DND-41 (cell line): ENCODE data around the gene TBC1D9.

Source experiments
- ATAC-seq: fragments of 200-7000 bp; cut with Tn5 transposase; 3 replicates; pipeline ENCODE4 v1.9.1; 2021; ENCODE audit warnings: low read depth; ENCODE audit not compliant: insufficient read depth
- DNase-seq: peaks from one replicate; pipeline ENCODE4 v3.0.0-alpha.2; 2020
- H2AFZ ChIP-seq: 2 replicates; pipeline ENCODE4 v1.6.0; 2012; ENCODE audit warnings: low read depth, low read length
- H3K27ac ChIP-seq: 2 replicates; pipeline ENCODE4 v1.5.1; 2012; ENCODE audit warnings: low read length, inconsistent platforms
- H3K27me3 ChIP-seq: fragments of 200-600 bp; sonication (generic); 2 replicates; pipeline ENCODE4 v1.6.0; 2012; ENCODE audit warnings: low read length, mild to moderate bottlenecking, inconsistent platforms; ENCODE audit not compliant: insufficient read depth, poor library complexity
- H3K36me3 ChIP-seq: 2 replicates; pipeline ENCODE4 v1.5.1; 2012; ENCODE audit warnings: low read length, inconsistent platforms; ENCODE audit not compliant: insufficient read depth
- H3K4me1 ChIP-seq: 2 replicates; pipeline ENCODE4 v1.5.1; 2012; ENCODE audit warnings: mild to moderate bottlenecking, low read length; ENCODE audit not compliant: insufficient read depth
- H3K4me2 ChIP-seq: 2 replicates; pipeline ENCODE4 v1.6.0; 2012; ENCODE audit warnings: mild to moderate bottlenecking, moderate library complexity, low read length, inconsistent platforms; ENCODE audit not compliant: insufficient read depth
- H3K4me3 ChIP-seq, 2 experiments: fragments of 200-600 bp in 1 of 2; shearing (Covaris generic) in 1 of 2; 2 replicates each; pipeline ENCODE4 v1.5.1; 2012 to 2016; ENCODE audit warnings: inconsistent platforms in 2 of 2, low read length in 2 of 2, mild to moderate bottlenecking in 2 of 2, low read depth in 1 of 2, moderate library complexity in 1 of 2
- H3K79me2 ChIP-seq: 2 replicates; pipeline ENCODE4 v1.6.0; 2012; ENCODE audit warnings: low read length, inconsistent platforms; ENCODE audit not compliant: insufficient read depth
- H3K9ac ChIP-seq: 2 replicates; pipeline ENCODE4 v1.6.0; 2012; ENCODE audit warnings: low read depth, mild to moderate bottlenecking, inconsistent platforms, low read length, moderate library complexity
- H3K9me3 ChIP-seq: 2 replicates; pipeline ENCODE4 v1.5.1; 2012; ENCODE audit warnings: low read length, moderate library complexity, mild to moderate bottlenecking, inconsistent platforms; ENCODE audit not compliant: insufficient read depth, severe bottlenecking
- H4K20me1 ChIP-seq: 2 replicates; pipeline ENCODE4 v1.6.0; 2012; ENCODE audit warnings: low read length; ENCODE audit not compliant: insufficient read depth
- EZH2 ChIP-seq: IDR thresholded peaks from 3 replicates; pipeline ENCODE4 v1.6.1; 2012; ENCODE audit warnings: borderline replicate concordance, low read depth, mild to moderate bottlenecking, moderate library complexity, low read length, inconsistent platforms; ENCODE audit not compliant: severe bottlenecking
- TF ChIP-seq, protein P1 (sequence below): IDR thresholded peaks from 2 replicates; pipeline ENCODE4 v1.5.1; 2012; ENCODE audit warnings: borderline replicate concordance, low read length, moderate library complexity, mild to moderate bottlenecking; ENCODE audit not compliant: poor library complexity, severe bottlenecking; ENCODE audit errors: extremely low read depth

Gene TBC1D9

DNA sequence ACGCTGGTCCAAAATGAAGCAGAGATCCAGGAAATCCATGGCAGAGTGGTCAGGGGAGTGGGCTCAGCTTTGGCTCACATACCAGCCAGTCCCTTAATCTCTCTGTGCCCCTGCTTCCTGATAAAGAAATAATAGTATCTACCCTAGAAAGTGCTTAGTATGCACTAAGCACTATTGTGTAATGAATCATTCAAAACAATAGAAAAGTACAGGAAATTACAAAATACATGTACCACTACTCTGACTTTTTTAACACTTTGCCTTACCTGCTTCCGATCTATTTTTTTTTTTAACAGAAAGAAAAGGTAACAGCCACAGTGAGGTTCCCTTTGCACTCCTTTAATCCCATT, 49.9 kb downstream of the TBC1D9 start:
- Histone ChIP-seq H4K20me1 (no peaks in the 10 kb centered on the region), H3K79me2 (no peaks in the 10 kb centered on the region), H2AFZ (no peak overlapping the region), H3K36me3 (no peaks in the 10 kb centered on the region), H3K4me1 (no peaks in the 10 kb centered on the region), H3K9me3 (no peaks in the 10 kb centered on the region), H3K4me2 (no peak overlapping the region), H3K9ac (no peak overlapping the region), H3K27ac (no peak overlapping the region), H3K27me3 (peaks cover 4% of the 10 kb centered on the region), H3K4me3 (no peak overlapping the region)
- TF ChIP-seq, protein P1, sequence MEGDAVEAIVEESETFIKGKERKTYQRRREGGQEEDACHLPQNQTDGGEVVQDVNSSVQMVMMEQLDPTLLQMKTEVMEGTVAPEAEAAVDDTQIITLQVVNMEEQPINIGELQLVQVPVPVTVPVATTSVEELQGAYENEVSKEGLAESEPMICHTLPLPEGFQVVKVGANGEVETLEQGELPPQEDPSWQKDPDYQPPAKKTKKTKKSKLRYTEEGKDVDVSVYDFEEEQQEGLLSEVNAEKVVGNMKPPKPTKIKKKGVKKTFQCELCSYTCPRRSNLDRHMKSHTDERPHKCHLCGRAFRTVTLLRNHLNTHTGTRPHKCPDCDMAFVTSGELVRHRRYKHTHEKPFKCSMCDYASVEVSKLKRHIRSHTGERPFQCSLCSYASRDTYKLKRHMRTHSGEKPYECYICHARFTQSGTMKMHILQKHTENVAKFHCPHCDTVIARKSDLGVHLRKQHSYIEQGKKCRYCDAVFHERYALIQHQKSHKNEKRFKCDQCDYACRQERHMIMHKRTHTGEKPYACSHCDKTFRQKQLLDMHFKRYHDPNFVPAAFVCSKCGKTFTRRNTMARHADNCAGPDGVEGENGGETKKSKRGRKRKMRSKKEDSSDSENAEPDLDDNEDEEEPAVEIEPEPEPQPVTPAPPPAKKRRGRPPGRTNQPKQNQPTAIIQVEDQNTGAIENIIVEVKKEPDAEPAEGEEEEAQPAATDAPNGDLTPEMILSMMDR, result no peak
- TF ChIP-seq EZH2, result no peak
- no peak for DNase-seq
- no peak for ATAC-seq

DNA sequence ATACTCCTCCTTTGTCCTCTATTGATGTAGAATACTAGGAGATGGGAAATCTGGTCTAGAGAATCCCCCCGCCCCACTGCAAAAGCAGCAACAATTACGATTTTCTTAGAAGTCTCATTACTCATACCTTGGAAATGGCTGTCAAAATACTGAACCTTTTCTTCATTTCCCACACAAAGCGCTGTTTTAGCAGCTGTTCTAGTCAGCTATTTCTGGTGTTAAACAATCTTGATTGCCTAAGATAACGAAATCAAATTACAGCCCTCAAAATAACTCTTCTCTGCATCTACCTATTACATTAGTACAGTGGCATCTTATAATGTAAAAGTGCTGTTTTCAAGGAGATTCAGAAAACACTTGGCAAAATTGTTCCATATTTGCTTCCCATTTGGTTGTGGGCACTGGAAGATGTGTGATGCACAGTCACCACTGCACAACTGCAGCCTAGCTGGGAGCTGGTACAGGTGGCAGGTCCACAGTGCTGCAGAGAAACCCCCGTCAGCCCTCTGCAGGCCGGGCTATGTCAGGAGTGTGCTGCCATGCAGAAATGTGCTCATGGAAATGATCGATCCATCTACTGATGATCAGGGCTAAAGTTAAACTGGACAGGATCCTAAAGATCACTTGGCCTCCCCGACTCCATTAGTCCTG, 50.4 kb downstream of the TBC1D9 start:
- no peak for TF ChIP-seq EZH2
- TF ChIP-seq, protein P1, result no peak
- Histone ChIP-seq H3K27ac (no peak overlapping the region), H3K4me1 (no peaks in the 10 kb centered on the region), H3K27me3 (peaks cover 4% of the 10 kb centered on the region), H3K9me3 (no peaks in the 10 kb centered on the region), H4K20me1 (no peaks in the 10 kb centered on the region), H3K79me2 (no peaks in the 10 kb centered on the region), H3K4me2 (no peak overlapping the region), H3K4me3 (no peak overlapping the region), H3K9ac (no peak overlapping the region), H2AFZ (no peak overlapping the region), H3K36me3 (no peaks in the 10 kb centered on the region)
- ATAC-seq (no peak), DNase-seq (no peak)

DNA sequence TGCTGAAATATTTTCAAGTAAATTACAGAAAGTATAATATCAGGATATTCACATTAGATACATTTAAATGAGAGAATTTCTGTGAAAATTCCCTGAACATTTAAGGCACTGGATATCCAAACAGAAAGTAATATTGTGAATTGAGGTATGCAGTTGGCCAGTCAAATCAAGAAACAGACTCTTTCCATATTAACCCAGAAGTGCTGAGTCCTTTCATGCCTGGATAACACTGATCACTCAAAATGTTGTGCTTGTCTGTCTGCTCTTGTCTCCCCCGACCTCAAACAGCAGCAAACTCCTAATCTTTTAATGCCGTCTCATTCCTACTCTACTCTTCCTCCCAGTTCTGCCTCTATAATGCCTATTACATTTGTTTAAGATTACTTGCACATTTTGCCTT, 51.2 kb downstream of the TBC1D9 start:
- H3K36me3 ChIP-seq, result no peaks in the 10 kb centered on the region
- no peak overlapping the region for H3K9ac ChIP-seq
- TF ChIP-seq, protein P1, result no peak
- TF ChIP-seq EZH2, result no peak
- H3K4me2 ChIP-seq, result no peak overlapping the region
- H4K20me1 ChIP-seq, result no peaks in the 10 kb centered on the region
- no peak overlapping the region for H2AFZ ChIP-seq
- ATAC-seq (no peak), DNase-seq (no peak)
- no peak overlapping the region for H3K27ac ChIP-seq
- no peak overlapping the region for H3K4me3 ChIP-seq
- peaks cover 4% of the 10 kb centered on the region for H3K27me3 ChIP-seq
- H3K9me3 ChIP-seq, result no peaks in the 10 kb centered on the region
- no peaks in the 10 kb centered on the region for H3K79me2 ChIP-seq
- no peaks in the 10 kb centered on the region for H3K4me1 ChIP-seq
